ENCODE measurements around the gene IFT81. TPM values are rescaled to one million over a fixed set of nuclear protein-coding genes. Genes with fewer than 3 reads are reported as not detected.

The IFT81 gene
- total and polyA plus RNA-seq, 2 of the 13 experiments (the other 11 are each of a cell fraction or from before 2014, with no cell fraction given): 4.2 to 13.0 TPM

- TF ChIP-seq SMC3 (IDR thresholded peaks at IDR 0.05; ENCODE audit: low read length) (peak; percentile 14; the same call in 1 of the 2 replicates), JDP2 (CRISPR knock-in tag; IDR thresholded peaks at IDR 0.05; ENCODE audit: borderline replicate concordance) (no peak; the same call in 1 of the 2 replicates), ZBTB8A (CRISPR knock-in tag; IDR thresholded peaks at IDR 0.05; ENCODE audit: borderline replicate concordance, low read depth) (no peak), PHF8 (CRISPR knock-in tag; IDR thresholded peaks at IDR 0.05) (peak; percentile 81), U2AF1 (optimal IDR thresholded peaks at IDR 0.05; ENCODE audit: low read depth, low read length) (no peak), ZBTB4 (CRISPR knock-in tag; IDR thresholded peaks at IDR 0.05; ENCODE audit: borderline replicate concordance) (no peak), PATZ1 (CRISPR knock-in tag; IDR thresholded peaks at IDR 0.05) (peak; percentile 68), POGZ (CRISPR knock-in tag; IDR thresholded peaks at IDR 0.05) (no peak; the same call in 1 of the 2 replicates), ZNF326 (CRISPR knock-in tag; IDR thresholded peaks at IDR 0.05; ENCODE audit: borderline replicate concordance) (no peak), GFI1 (CRISPR knock-in tag; IDR thresholded peaks at IDR 0.05; ENCODE audit: borderline replicate concordance) (no peak), THAP7 (CRISPR knock-in tag; IDR thresholded peaks at IDR 0.05) (no peak), ZNF619 (CRISPR knock-in tag; IDR thresholded peaks at IDR 0.05) (no peak), NR2F6 (IDR thresholded peaks at IDR 0.05) (no peak), NR2F6 (CRISPR knock-in tag; IDR thresholded peaks at IDR 0.05) (peak; percentile 5; the same call in 1 of the 2 replicates), TEAD3 (CRISPR knock-in tag; optimal IDR thresholded peaks at IDR 0.05; ENCODE audit: borderline replicate concordance) (no peak), JUN (CRISPR knock-in tag; IDR thresholded peaks at IDR 0.05) (peak; percentile 23; the same call in 1 of the 2 replicates), ZBTB20 (CRISPR knock-in tag; IDR thresholded peaks at IDR 0.05; ENCODE audit: borderline replicate concordance, low read depth) (0 out of 2 replicates have a peak, but pooled peaks have one; percentile 36), CEBPB (IDR thresholded peaks at IDR 0.05; ENCODE audit: borderline replicate concordance, low read depth, low read length) (peak; percentile 64; the same call in 1 of the 2 replicates), ZNF292 (CRISPR knock-in tag; IDR thresholded peaks at IDR 0.05; ENCODE audit: borderline replicate concordance, low read depth) (0 out of 2 replicates have a peak, but pooled peaks have one; percentile 41)
- TF ChIP-seq, protein P1, sequence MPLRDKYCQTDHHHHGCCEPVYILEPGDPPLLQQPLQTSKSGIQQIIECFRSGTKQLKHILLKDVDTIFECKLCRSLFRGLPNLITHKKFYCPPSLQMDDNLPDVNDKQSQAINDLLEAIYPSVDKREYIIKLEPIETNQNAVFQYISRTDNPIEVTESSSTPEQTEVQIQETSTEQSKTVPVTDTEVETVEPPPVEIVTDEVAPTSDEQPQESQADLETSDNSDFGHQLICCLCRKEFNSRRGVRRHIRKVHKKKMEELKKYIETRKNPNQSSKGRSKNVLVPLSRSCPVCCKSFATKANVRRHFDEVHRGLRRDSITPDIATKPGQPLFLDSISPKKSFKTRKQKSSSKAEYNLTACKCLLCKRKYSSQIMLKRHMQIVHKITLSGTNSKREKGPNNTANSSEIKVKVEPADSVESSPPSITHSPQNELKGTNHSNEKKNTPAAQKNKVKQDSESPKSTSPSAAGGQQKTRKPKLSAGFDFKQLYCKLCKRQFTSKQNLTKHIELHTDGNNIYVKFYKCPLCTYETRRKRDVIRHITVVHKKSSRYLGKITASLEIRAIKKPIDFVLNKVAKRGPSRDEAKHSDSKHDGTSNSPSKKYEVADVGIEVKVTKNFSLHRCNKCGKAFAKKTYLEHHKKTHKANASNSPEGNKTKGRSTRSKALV (CRISPR knock-in tag; IDR thresholded peaks at IDR 0.05): no peak
Observed at GRCh38 chr12:110124269-110124995, at the start of gene IFT81 (continued).

Data from HepG2 (cell line).